Measurements from ENCODE around the gene TRHDE.
A peak's percentile ranks its signal among the peaks of the same experiment; 100 is the strongest.

Gene TRHDE

DNA sequence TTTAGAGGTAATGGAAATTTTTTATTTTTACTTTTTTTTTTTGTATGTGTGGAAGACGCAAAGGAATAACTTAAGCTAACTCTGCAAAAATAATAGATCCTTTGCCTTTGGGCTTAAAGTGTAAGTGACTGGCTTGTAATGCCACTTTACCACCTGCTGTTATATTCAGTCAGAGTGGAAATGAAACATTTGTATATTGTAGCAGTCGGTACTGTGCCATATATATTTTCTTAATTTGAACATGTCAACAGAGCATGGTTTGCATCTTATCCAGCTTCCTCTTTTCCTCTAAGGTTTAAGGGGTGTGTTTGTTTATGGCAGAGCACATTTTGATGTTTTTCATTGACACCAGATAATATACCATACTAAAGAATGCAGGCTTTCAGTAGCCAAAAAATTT is 176.6 kb downstream of the TRHDE start:
- DNase-seq: no peak

DNA sequence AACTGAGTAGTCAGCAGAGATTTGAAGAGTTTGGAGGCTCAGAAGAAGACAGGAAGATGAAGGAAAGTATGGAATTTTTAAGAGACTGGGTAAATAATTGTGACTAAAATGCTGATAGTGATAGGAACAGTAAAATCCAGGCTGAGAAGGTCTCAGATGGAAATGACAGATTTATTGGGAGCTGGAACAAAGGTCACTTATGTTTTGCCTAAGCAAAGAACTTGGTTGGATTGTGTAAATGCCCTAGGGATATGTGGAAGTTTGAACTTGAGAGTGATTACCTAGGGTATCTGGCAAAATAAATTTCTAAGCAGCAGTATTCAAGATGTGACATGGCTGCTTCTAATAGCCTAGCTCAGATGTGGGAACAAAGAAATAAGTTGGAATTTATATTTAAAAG is 180.9 kb downstream of the TRHDE start:
- no peak for DNase-seq

DNA sequence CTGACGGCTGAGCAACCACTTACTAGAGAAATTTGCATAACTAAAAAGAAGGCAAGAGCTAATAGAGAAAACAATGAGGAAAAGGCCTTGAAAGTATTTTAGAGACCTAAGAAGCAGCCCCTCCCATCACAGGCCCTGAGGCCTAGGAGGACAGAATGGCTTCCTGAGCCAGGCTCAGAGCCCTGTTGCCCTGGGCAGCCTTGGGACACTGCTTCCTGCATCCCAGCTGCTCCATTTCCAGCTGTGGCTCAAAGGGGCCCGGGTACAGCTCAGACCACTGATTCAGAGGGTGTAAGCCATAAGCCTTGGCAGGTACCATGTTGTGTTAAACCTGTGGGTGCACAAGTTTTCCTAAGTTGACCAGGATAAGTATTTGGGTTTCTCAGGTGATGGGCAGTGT is 181.4 kb downstream of the TRHDE start:
- no peak for DNase-seq

DNA sequence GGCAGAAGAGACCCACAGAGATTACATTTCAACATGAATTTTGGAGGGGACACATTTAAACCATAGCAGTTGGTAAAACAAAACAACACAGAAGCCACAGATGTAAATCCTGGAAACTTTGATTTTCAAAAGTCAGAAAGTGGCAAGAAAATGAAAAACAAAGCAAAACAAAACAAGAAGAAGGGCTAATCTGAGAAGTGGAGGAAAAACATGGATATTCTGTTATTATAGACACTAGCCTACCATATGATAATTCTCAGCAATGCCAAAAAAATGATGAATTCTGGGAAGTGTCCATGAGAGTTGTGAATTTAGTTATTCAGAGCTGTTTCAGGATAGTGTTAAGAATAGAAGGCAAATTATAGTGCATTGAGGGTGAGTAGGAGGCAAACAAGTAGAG is 192.3 kb downstream of the TRHDE start:
- no peak for DNase-seq

DNA sequence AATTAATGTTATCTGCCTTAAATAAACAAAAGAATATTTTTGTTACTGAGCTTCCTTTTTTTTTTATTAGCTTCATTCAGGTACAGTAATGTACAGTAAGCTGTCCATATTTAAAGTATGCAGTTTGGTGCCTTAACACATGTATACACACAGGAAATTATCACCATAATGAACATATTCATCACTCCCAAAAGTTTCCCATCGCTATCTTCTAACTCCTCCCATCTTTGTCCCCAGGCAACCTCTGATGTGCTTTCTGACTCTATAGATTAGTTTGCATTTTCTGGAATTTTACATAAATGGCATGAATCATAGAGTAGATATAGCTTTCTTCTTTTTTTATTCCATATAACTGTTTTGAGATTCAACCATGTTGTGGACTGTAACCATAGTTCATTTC is 193.0 kb downstream of the TRHDE start:
- DNase-seq: no peak

GRCh38 chr12:72465940-72466630 is 193.9 kb downstream of the TRHDE start:
- no peak for DNase-seq

- DNase-seq: no peak
These were observed 195.8 kb downstream of the TRHDE start for GRCh38 chr12:72467985-72468384.

DNA sequence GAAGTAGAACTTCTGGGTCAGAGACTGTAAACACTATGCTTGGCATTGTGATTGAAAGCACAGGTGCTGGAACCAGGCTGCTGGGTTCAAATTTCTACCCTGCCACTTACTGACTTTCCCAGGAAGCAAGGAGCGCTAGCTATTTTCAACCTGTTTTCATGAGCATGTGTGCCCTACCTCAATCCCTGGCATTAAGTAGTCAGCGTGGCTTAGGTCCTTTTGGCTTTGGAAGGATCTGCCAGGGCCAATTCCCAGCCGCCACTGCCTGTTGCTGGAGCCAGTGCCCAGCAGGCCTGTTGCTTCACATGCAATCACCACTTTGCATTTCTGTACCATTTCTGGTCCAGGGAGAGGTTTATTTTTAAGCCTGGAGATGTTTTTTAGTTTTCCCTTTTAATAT is 196.3 kb downstream of the TRHDE start:
- DNase-seq: no peak

DNA sequence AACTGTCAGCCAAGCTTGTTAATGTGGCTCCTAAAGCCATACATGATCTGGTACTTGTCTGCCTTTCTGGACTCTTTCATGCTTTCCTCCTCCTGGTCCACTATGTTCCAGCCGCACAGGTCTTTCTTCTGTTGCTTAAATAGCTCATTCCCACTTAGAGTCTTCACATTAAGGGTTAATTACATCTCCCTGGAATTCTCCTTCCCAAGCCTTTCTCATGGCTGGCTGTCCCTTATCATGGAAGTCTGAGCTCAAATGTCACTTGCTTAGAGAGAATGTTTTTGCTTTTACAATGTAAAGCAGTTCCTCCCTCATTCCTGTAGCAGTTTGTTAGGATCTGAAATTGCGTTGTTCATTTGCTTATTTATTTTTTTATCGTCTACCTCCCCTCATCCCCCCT is 199.6 kb downstream of the TRHDE start:
- no peak for DNase-seq

DNA sequence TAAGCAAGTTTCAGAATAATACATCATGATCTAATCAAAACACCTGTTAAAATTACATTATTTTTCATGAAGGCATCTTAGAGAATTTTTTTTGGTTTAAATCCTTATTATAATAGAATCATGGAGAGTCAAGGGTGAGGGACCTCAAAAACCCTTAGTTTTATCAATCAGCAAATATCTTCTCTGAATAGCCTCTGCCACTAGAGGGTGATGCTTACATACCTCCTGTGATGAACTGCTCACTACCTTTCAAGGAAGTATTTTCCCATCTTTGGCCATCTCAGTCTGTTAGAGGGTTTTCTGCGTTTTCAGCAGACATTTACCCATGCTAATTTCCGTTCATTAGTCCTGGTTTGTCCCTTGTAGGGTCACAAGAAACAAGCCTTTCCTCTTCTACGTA is 200.2 kb downstream of the TRHDE start:
- DNase-seq: no peak

DNA sequence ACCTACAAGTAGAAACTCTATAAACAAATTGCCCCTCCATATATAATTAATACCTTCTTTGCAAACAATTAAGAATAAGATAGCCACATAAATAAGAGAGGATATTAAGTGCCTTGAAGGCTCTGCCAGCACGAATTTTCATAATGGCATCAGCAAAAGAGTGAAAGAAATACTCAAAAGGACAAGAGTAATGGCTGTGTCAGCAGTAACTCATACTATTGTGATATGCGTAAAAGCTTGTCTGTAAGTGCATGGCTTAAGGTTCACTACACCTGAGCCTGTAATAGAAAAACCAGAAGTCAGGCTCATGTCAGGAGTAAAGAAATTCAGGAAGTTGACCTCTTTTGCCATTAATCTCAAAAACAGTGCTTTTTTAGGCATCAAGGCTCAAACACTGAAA is 204.1 kb downstream of the TRHDE start:
- no peak for DNase-seq

GRCh38 chr12:72485017-72485701 is 213.0 kb downstream of the TRHDE start:
- no peak for DNase-seq

DNA sequence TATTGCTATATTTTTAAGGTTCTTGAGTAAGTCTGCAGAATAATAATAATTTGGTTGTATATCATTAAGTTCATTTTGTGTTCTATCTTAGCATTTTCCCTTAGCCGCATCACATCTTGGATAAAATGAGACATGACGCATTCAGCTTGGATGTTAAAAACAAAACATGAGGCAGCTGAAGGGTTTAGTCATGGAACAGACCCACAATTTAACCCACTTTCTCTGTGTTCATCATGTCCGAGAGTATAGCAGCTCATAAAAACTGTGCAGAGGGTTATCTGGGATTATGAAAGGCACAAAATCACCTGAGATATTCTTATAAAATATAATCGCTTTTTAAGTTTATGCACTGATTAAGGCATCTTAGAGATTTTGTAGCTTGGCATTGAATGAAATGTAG is 219.3 kb downstream of the TRHDE start:
- DNase-seq: no peak

- no peak for DNase-seq
These were observed 221.2 kb downstream of the TRHDE start for GRCh38 chr12:72493407-72493806.

GRCh38 chr12:72498354-72498753 is 226.2 kb downstream of the TRHDE start:
- no peak for DNase-seq

DNA sequence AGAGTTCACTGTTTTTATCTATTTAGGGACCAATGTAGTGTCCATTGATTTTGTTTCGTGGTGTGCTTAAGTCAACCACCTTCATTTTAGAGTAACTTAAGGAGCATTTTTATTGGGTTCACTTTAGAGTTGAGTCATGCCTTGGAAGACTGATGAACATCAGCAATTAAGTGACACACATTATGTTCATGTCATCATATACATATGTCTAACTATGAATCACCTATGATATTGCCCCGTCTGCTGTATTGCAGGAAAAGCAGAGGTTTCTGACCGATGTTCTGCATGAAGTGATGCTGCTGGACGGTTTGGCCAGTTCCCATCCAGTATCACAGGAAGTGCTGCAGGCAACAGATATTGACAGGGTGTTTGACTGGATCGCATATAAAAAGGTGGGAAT is 227.1 kb downstream of the TRHDE start:
- no peak for DNase-seq

- DNase-seq: peak; percentile 10
These were observed 230.4 kb downstream of the TRHDE start for GRCh38 chr12:72502546-72502945.

DNA sequence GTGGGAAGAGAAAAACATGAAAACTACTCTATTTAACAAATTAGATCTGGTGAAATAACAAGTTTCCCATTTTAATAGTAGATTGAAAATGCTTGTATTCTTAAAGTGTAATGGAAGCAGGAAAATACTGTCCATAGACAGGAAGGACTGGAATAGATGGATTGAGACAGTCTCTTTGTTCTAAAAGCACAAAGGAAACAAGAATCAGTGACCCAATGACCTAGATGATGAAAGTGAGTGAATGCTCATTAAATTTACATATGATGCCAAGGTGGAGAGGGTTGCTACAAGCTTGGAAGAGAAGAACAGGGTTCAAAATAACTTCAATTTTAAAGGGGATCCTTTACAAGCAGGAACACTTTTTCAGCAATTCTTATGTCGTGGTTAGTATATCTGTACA is 233.1 kb downstream of the TRHDE start:
- no peak for DNase-seq

GRCh38 chr12:72509891-72510290 is 237.7 kb downstream of the TRHDE start:
- DNase-seq: no peak

GRCh38 chr12:72510772-72511171 is 238.6 kb downstream of the TRHDE start:
- no peak for DNase-seq

- no peak for DNase-seq
These were observed 239.3 kb downstream of the TRHDE start for GRCh38 chr12:72511498-72511897.

GRCh38 chr12:72511906-72512305 is 239.7 kb downstream of the TRHDE start:
- DNase-seq: no peak

DNA sequence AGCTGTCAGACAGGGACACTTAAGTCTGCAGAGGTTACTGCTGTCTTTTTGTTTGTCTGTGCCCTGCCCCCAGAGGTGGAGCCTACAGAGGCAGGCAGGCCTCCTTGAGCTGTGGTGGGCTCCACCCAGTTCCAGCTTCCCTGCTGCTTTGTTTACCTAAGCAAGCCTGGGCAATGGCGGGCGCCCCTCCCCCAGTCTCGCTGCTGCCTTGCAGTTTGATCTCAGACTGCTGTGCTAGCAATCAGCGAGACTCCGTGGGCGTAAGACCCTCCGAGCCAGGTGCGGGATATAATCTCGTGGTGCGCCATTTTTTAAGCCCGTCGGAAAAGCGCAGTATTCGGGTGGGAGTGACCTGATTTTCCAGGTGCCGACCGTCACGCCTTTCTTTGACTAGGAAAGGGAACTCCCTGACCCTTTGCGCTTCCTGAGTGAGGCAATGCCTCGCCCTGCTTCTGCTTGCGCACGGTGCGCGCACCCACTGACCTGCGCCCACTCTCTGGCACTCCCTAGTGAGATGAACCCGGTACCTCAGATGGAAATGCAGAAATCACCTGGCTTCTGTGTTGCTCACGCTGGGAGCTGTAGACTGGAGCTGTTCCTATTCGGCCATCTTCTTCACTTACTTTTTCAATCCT is 248.0 kb downstream of the TRHDE start:
- DNase-seq: peak; percentile 54

DNA sequence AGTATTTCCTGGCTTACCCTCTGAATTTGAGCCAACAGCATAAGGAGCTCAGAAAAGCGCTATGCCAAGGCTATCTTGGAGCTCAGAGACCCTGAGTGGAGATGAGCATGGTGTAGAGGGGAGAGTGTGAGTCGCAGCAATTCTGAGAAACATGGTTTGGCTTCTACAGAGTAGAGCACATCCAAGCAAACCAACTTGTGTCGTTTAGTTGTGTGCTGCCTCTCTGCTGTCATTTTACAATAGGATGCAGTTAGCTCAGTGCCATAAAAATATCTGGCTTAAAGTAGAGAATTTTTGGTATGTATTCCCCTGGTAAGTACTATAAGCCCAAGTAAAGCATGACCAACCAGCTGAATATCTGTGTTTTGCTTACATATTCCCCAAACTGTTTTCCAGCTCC is 249.2 kb downstream of the TRHDE start:
- no peak for DNase-seq

DNA sequence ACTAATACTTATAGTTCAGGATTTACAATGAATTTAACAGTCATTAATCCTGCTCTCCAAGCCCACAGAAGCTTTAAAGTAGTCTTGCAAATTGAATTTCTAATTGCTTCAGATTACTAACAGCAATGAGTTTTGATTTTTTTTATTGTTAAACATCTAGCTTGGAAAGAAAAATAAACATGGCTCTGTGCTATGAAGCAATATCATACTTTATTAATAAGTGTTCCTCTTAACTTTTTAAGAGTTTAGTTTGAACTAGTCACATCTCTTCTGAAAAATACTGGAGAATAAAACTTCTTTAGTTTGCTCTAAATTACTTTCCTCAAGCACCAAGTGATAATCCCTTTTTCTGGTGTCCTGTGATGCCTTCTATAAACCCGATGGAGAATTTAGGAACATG is 250.2 kb downstream of the TRHDE start:
- no peak for DNase-seq

Measured in NCI-H510A (cell line).